DOHH2 (cell line): ENCODE results near the gene PDZRN3.

Source experiments
- H3F3A ChIP-seq: fragments of 200-600 bp; sonication (generic), shearing (Covaris generic); 2 replicates; pipeline ENCODE4 v1.6.0; 2016; ENCODE audit warnings: antibody characterized with exemption, mild to moderate bottlenecking; ENCODE audit not compliant: control insufficient read depth, insufficient read depth
- H3K27ac ChIP-seq: fragments of 200-600 bp; sonication (generic); 2 replicates; pipeline ENCODE4 v1.5.1; 2014; ENCODE audit warnings: low read depth, mild to moderate bottlenecking, low read length, moderate library complexity
- H3K27me3 ChIP-seq: fragments of 200-600 bp; sonication (generic); 2 replicates; pipeline ENCODE4 v1.6.1; 2014; ENCODE audit warnings: mild to moderate bottlenecking, low read length, mixed read lengths; ENCODE audit not compliant: control insufficient read depth
- H3K36me3 ChIP-seq: fragments of 200-600 bp; sonication (generic); 2 replicates; pipeline ENCODE4 v1.6.1; 2014; ENCODE audit warnings: mild to moderate bottlenecking, low read length, moderate library complexity, mixed read lengths; ENCODE audit not compliant: control insufficient read depth
- H3K4me1 ChIP-seq: fragments of 200-600 bp; sonication (generic); 2 replicates; pipeline ENCODE4 v1.6.1; 2014; ENCODE audit warnings: mild to moderate bottlenecking, low read length, mixed read lengths; ENCODE audit not compliant: control insufficient read depth
- H3K4me2 ChIP-seq: fragments of 200-600 bp; sonication (generic); 2 replicates; pipeline ENCODE4 v1.6.0; 2014; ENCODE audit warnings: mild to moderate bottlenecking, low read length, moderate library complexity
- H3K4me3 ChIP-seq: fragments of 200-600 bp; sonication (generic); 2 replicates; pipeline ENCODE4 v1.5.1; 2014; ENCODE audit warnings: mild to moderate bottlenecking, low read length, mixed read lengths
- H3K79me2 ChIP-seq: fragments of 200-600 bp; sonication (generic); 2 replicates; pipeline ENCODE4 v1.6.1; 2014; ENCODE audit warnings: mild to moderate bottlenecking, low read length, mixed read lengths; ENCODE audit not compliant: control insufficient read depth
- H3K9me2 ChIP-seq: fragments of 200-600 bp; sonication (generic); replicated peaks from 2 replicates; pipeline ENCODE4 v1.6.1; 2014; ENCODE audit warnings: mild to moderate bottlenecking, low read length, mixed read lengths; ENCODE audit not compliant: control insufficient read depth
- H3K9me3 ChIP-seq: fragments of 200-600 bp; sonication (generic); 2 replicates; pipeline ENCODE4 v1.6.1; 2014; ENCODE audit warnings: antibody characterized with exemption, low read length, mixed read lengths; ENCODE audit not compliant: control insufficient read depth, insufficient read depth
- H4K20me1 ChIP-seq: fragments of 200-600 bp; sonication (generic); 2 replicates; pipeline ENCODE4 v1.6.0; 2014; ENCODE audit warnings: low read depth, mild to moderate bottlenecking, antibody characterized with exemption, low read length, moderate library complexity; ENCODE audit not compliant: control insufficient read depth, insufficient read depth
- EZH2phosphoT487 ChIP-seq: fragments of 200-600 bp; sonication (generic); IDR thresholded peaks from 2 replicates; pipeline ENCODE4 v1.6.1; 2017; ENCODE audit warnings: borderline replicate concordance, mild to moderate bottlenecking, antibody characterized with exemption, low read length, moderate library complexity, mixed read lengths
- TF ChIP-seq, protein P1 (sequence below): fragments of 200-600 bp; sonication (generic); IDR thresholded peaks from one replicate; pipeline ENCODE4 v1.5.1; 2014; ENCODE audit warnings: antibody characterized with exemption, mild to moderate bottlenecking, low read depth, low read length; ENCODE audit not compliant: poor library complexity, severe bottlenecking

PDZRN3 gene

DNA sequence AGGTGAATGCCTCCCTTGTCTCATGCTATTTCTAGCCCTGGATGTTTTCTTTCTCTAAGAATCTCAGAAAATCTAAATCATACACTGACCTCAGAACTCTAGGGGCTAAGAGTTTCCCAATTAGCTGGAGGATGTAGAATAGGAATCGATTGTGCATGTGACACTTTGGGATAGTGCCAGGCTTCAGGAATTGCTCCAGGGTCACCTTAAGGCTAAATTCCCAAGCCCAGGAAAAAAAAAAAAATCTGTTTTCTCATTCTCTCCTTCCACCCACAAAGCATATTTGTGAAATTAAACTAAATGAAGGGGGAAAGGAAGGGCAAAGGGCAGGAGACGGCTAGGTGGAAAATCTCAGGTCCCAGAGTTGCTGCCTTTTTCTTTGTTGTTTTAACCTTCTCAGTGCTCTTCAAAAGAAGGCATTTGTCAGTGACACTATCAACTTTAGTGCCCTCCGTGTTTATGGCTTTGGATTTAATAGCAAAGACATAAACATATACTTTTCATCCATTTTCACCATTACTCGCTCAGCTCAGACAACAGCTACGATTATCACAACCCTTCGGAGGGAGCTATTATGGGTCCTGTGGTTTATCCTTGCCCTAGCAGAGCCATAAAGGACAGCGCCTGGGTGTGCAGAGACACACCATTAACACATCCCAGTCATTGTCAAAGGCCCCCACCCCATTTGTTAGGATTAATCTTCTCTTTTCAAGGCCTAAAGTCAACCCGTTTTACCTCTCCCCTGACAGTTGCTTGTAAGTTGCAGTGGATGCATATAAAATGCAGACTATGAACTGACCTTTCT, 271.7 kb downstream of the PDZRN3 start:
- Histone ChIP-seq H3K4me1 (no peaks in the 10 kb centered on the region), H3K27me3 (no peaks in the 10 kb centered on the region), H3K9me2 (no peaks in the 10 kb centered on the region), H3K9me3 (no peaks in the 10 kb centered on the region), H3K36me3 (no peaks in the 10 kb centered on the region), H3K4me3 (no peak overlapping the region), H3K27ac (no peak overlapping the region), H3F3A (no peaks in the 10 kb centered on the region), H3K79me2 (no peaks in the 10 kb centered on the region), H3K4me2 (no peak overlapping the region), H4K20me1 (no peaks in the 10 kb centered on the region)
- TF ChIP-seq EZH2phosphoT487, result no peak
- TF ChIP-seq, protein P1, sequence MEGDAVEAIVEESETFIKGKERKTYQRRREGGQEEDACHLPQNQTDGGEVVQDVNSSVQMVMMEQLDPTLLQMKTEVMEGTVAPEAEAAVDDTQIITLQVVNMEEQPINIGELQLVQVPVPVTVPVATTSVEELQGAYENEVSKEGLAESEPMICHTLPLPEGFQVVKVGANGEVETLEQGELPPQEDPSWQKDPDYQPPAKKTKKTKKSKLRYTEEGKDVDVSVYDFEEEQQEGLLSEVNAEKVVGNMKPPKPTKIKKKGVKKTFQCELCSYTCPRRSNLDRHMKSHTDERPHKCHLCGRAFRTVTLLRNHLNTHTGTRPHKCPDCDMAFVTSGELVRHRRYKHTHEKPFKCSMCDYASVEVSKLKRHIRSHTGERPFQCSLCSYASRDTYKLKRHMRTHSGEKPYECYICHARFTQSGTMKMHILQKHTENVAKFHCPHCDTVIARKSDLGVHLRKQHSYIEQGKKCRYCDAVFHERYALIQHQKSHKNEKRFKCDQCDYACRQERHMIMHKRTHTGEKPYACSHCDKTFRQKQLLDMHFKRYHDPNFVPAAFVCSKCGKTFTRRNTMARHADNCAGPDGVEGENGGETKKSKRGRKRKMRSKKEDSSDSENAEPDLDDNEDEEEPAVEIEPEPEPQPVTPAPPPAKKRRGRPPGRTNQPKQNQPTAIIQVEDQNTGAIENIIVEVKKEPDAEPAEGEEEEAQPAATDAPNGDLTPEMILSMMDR, result no peak

DNA sequence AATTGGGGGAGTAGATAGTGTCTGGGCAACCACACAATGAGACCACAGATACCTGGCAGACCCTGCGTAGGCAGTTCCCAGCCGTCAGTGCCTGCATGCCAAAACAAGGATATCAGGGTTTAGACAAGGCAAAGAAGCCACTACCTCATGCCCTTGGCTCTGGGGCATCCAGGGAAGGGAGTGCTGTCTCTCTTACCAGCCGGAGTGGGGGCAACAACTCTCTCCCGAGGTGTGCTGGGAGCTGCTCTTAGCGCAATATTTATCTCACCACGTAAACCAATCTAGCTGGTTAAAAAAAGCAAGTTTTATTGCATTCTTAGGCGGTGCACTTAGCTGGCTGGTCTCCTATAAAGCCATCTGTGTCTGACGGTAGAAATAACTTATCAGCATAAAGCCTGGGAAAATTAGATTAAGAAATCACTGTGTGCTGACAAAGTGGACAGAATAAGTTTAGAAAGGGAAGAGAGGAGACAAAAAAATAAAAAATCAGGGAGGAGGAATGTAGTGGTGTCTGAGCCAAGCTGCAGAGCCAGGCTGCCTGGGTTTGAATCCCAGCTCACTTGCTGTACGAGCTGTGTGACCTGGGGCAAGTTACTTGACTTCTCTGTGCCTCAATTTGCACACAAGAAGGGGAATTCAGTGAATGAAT, 273.2 kb downstream of the PDZRN3 start:
- Histone ChIP-seq H4K20me1 (no peaks in the 10 kb centered on the region), H3K4me2 (no peak overlapping the region), H3K27me3 (no peaks in the 10 kb centered on the region), H3K9me2 (no peaks in the 10 kb centered on the region), H3K36me3 (no peaks in the 10 kb centered on the region), H3K27ac (no peak overlapping the region), H3K4me3 (no peak overlapping the region), H3K9me3 (no peaks in the 10 kb centered on the region), H3F3A (no peaks in the 10 kb centered on the region), H3K4me1 (no peaks in the 10 kb centered on the region), H3K79me2 (no peaks in the 10 kb centered on the region)
- TF ChIP-seq EZH2phosphoT487, result no peak
- TF ChIP-seq, protein P1, result no peak

DNA sequence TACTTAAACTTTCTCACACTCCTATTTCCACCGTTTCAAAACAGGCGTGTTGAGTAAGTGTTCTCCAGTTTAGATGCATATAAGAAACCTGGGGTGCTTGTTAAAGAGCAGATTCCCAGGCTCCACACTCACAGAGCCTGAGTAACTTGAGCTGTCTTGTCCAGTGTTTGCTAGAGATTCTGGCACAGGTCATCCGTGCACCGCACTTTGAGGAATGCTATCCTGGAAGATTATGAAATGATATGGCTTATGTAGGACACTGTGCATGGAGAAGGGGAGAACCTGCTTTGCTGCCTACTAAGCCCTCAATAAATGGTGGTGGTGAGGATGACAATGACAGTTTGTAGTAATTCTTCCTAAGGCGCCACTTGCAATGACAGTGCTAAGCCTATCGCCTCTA, 273.7 kb downstream of the PDZRN3 start:
- Histone ChIP-seq H3K4me2 (no peak overlapping the region), H3K9me2 (no peaks in the 10 kb centered on the region)
- TF ChIP-seq, protein P1, result no peak
- no peak for TF ChIP-seq EZH2phosphoT487

More for the DNA sequence above, 273.7 kb downstream of the PDZRN3 start:
- Histone ChIP-seq H3K27ac (no peak overlapping the region), H3K9me3 (no peaks in the 10 kb centered on the region), H3F3A (no peaks in the 10 kb centered on the region), H3K79me2 (no peaks in the 10 kb centered on the region), H3K4me1 (no peaks in the 10 kb centered on the region), H3K27me3 (no peaks in the 10 kb centered on the region), H4K20me1 (no peaks in the 10 kb centered on the region), H3K4me3 (no peak overlapping the region), H3K36me3 (no peaks in the 10 kb centered on the region)
